ENCODE measurements around the gene E2F4. TPM values are rescaled to one million over a fixed set of nuclear protein-coding genes. Genes with fewer than 3 reads are reported as not detected.

E2F4 gene
- total RNA-seq, 1 donor from 2014 or later, result 68.4 TPM

- DNase-seq (ENCODE audit: low spot score), result no peak
Observed at GRCh38 chr16:67230809-67231660, 39.1 kb downstream of the E2F4 start.

DNA sequence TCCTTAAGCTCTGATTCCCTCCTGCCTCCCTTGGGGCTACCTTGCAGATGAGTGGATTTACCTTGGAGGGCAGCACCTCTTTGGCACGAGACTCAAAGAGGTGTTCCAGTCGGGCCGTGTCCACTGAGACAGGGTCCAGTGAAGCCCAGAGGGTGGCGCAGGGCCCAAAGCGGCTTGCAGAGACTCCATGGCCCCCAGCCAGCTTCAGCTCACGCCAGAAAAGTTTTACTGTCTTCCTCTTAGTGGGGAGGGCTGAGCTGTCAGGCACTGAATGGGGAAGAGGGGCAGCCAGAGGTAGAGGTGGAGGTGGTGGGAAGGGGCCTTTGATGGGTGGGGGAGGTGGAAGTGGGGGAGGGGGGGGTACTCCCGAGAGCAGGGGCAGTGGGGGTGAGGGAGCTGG lies 41.6 kb downstream of the E2F4 start:
- DNase-seq (ENCODE audit: low spot score), result no peak

GRCh38 chr16:67234180-67234597 lies 42.2 kb downstream of the E2F4 start:
- no peak for DNase-seq (ENCODE audit: low spot score)

- DNase-seq (ENCODE audit: low spot score), result no peak
Observed at GRCh38 chr16:67235816-67236562, 44.0 kb downstream of the E2F4 start.

DNA sequence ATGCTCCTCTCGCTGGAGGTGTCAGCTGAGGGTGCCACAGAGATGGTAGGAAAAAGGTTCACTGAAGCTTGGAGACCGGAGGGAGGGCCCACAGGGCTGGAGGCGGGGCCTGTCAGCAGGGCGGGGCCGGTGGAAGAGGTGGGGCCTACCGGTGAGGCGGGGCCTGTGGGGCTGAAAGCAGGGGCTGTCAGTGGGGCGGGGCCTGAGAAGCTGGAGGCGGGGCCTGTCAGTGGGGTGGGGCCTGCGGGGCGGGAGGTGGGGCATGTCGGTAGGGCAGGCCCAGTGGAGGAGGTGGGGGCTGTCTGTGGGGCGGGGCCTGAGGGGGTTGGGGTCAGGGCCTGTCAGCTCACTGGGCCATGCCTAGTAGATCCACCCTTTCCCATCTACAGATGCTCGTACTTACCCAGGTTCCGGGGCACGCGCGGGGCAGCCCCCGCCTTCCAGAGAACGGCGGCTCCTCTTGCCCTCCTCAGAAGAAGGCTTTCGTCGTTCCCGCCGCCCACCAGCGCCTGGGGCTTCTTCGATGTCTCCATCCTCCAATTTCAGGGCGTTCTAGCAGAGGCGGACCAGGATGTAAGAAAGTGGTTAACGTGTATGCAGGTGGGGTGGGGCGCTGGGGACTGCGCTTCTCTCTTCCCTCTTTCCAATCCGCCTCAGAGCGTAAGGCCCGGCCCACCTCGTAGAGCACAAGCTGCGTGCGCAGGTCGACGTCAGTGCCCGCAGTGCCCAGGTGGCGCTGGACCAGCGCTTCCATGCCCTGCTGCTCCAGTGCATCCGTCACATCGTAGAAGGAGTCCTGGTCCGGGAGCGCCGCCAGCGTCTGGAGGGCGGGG lies 44.8 kb downstream of the E2F4 start:
- no peak for DNase-seq (ENCODE audit: low spot score)

- DNase-seq (ENCODE audit: low spot score), result no peak
Observed at GRCh38 chr16:67237396-67238277, 45.7 kb downstream of the E2F4 start.

- no peak for DNase-seq (ENCODE audit: low spot score)
Observed at GRCh38 chr16:67238278-67238575, 46.3 kb downstream of the E2F4 start.

DNA sequence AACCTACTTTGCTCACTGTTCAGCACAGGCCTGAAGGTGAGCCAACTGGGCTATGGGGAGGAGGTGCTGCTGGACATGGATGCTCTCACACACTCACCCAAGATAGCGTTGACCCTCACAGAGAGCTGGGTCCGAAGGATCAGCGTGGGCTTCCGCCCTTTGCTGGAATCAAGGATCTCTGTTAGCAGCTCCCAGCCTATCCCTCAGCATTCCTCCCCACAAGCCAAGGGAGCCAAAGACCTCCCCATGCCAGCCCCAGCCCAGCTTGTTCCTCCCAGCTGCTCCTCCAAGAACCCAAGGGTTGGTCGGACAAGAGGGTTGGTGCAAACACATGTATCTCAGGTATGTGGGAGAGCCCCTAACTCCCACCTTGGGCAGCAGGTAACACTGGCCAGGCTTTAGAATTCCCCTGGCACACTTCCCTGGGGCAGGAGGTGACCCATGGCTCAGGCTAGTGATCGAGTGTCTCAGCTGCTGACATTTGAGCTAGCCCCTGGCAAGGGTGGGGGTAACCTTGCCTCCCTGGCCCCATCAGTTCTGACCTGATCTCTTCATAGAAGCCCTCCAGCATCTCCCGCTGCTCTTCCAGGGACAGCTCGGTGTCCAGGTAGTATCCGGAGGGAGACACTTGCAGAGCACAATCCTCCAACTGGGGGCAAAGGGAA lies 47.0 kb downstream of the E2F4 start:
- DNase-seq (ENCODE audit: low spot score), result no peak

GRCh38 chr16:67240506-67240905 lies 48.6 kb downstream of the E2F4 start:
- DNase-seq (ENCODE audit: low spot score), result no peak

DNA sequence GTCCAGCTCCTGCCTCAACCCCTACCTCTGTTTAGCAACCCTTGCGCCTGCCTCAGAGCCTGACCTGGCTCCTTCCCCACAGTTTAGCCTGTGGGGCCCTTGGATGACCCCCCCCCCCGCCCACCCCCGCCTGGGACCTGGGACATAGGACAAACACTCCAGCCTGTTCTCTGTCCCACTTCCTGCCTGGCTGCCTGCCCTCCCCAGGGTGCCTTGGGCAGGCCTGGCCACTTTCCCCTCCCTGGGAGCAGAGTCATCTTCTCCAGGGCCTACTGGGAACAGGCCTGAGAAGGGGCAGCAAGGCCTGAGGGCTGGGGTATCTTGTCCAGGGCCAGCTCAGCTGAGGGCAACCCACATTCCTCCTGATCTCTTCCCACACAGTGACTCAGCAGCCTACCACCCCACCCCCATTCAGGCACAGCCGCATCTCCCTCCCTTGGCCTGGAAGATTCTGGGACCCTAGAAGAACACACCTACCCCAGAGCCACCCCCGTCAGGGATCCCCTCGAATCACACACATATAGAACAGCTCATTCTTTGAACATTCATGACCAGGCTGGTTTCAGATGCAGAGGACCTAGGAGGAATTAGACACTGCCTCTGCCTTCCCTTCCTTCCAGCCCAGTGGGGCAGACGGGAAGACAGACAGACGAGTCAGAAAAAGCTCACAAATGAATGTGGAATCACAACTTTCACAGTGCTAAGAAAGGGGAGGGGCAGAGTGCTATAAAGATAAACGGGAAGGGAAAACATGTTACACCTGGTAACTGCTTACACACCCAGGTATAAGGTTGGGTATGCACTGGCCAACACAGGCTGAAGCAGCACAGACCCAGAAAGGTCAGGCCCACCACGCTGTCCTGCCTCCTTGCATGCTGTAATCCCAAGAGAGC lies 49.3 kb downstream of the E2F4 start:
- DNase-seq (ENCODE audit: low spot score), result no peak

- no peak for DNase-seq (ENCODE audit: low spot score)
Observed at GRCh38 chr16:67242138-67242730, 50.3 kb downstream of the E2F4 start.

DNA sequence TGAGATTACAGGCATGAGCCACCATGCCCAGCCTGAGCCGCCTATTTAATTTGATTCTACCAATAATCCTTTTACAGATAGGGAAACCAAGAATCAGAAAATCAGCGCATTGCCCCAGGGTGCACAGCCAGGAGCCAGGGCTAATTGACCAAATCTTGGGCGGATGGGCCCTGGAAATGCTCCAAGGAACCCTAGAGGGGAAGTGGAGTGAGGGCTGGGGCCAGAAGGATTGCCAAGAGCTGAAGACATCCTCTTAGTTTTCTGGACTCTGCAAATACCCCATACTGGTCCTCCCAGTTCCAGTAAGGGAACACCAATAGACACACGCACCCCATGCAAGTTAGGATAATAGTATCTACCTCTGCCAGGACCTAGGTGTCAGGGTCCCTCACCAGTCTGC lies 51.5 kb downstream of the E2F4 start:
- no peak for DNase-seq (ENCODE audit: low spot score)

DNA sequence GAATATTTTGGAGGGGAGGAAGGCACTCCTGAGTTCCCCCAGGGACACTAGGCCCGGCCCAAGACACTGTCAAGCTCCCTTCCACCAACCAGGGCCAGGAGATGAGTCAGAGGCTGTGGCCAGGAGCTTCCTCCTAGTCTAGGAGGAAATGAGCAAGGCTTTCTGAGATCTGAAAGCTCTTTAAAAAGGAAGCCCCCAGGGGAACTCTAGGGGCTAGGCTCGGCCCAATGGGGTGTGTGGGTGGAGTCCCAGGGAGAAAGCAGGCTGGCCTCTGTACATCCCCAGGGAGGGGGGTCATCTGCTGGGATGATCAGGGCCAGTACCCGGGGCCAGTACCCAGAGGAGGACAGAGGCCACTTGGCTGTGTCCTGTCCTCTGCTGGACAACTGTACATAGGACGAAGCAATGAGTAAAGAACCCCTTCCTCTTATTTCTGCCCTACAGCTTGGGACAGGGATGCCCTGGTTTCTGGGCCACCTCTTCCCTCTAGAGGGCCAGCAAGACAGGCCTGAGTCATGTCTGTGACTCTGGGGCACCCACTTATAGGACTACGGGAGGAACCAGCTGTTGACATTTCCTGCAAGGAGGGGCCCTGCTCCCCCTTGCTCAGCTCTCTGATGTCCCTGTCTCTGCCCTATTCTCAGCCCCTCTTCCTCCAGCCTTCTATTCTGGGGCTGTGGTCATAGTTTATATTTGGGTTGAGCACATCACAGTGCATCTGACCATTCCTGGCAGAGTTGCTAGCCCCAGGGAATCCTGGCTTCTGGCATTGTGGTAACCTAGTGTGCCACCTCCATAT lies 52.6 kb downstream of the E2F4 start:
- DNase-seq (ENCODE audit: low spot score), result no peak

DNA sequence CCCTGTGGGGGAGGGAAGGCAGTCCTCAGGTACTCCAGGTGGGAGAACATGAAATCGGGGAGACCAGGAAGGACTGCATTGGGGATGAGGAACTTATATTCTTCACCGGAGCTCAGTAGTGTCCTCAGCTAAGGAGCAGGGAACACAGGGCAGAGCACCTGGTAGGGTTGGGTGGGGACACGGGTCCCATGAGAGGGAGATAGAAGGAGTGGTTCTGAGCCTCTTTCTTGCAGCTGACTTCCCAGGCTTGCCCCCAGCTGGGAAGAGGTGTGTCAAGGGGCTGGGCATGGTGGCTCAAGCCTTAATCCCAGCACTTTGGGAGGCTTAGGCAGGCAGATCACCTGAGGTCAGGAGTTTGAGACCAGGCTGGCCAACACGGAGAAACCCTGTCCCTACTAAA lies 53.2 kb downstream of the E2F4 start:
- DNase-seq (ENCODE audit: low spot score), result no peak

- no peak for DNase-seq (ENCODE audit: low spot score)
Observed at GRCh38 chr16:67245674-67246080, 53.7 kb downstream of the E2F4 start.

DNA sequence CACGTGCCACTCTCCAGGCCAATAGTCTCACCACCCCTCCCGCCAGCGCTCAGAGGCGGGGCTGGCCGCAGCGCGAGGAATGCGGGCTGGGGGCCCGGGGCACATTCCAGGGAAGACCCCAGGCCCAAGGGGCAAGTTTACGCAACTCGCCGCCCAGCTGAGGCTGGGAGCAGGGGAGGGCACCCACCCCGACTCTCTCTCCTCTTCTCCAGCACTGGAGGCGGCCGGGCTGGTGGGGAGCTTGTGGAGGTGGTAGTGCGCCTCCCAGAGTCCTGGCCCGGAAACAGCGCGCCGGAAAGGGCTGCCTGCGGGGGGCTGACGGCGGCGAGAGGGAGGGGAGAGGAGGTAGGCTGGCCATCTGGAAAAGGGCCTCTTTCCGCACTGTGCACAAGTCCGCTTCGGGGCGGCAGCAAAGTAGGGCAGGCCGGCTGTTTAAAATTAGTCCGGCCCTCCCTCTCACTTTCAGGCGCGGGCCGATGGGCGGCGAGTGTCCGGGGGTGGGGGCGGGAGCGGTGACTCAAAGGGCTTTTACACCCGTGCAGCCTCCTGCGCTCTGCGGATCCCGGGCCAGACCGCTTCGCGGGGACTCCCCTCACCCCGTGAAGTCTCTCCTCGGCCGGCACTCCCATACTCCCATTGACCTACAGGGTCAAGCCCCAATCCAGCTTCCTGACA lies 54.3 kb downstream of the E2F4 start:
- no peak for DNase-seq (ENCODE audit: low spot score)

DNA sequence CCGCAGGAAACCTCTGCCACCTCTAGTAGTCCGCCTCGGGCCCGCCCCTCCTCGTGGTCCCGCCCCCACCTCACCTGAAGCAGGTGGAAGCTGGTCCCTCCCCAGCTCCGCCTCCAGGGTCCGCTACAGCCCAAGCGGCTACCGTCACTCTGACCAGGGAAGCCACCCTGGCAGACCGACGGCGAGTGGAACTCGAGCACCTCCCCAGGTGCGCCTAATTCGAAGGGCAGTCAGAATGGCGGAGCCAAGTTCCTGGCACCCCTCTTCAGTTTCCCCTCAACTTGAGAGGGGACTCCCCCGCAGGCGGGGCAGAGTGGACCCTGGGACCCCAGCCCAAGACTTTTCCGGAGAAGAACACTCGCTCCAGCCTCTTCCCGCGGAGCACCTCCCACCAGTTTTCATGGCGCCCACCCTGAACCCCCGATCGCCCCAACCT lies 54.8 kb downstream of the E2F4 start:
- no peak for DNase-seq (ENCODE audit: low spot score)
